CD4-positive, alpha-beta T cell (primary cell): ENCODE results near the gene RNU6-8. TPM values are rescaled to one million over a fixed set of nuclear protein-coding genes. Genes with fewer than 3 reads are reported as not detected.

ENCODE experiments used
- ATAC-seq: fragments of 200-7000 bp; cut with Tn5 transposase; one replicate; pipeline ENCODE4 v1.10.0; 2022; ENCODE audit warnings: mild to moderate bottlenecking; ENCODE audit not compliant: poor library complexity
- CTCF ChIA-PET: fragments of 350-600 bp; sonication (Branson Sonifier 250); formaldehyde crosslinking; loops from one replicate; lab custom pipeline; 2021; ENCODE audit warnings: antibody characterized with exemption, inconsistent platforms; lab: Charles Lee
- POLR2A ChIA-PET: fragments of 350-600 bp; sonication (Branson Sonifier 250); formaldehyde crosslinking; loops from one replicate; lab custom pipeline; 2021; ENCODE audit warnings: antibody characterized with exemption, inconsistent platforms; lab: Charles Lee
- DNase-seq, 14 experiments: peaks; one replicate each; pipeline ENCODE4 v3.0.0-alpha.2; 2013 to 2020; ENCODE audit warnings: mixed read lengths in 2 of 14
- H3K27ac ChIP-seq, 2 donors: one replicate each; pipeline versions ENCODE4 v1.5.1 to v1.7.0; 2013; ENCODE audit warnings: low read length in 2 of 2, low read depth in 1 of 2, mild to moderate bottlenecking in 1 of 2
- H3K27me3 ChIP-seq, 2 experiments: 1 replicate in 1 of 2; 2 replicates in 1 of 2; pipeline versions ENCODE4 v1.6.1 to v1.7.0; 2013; ENCODE audit warnings: low read length in 2 of 2, control low read depth in 1 of 2, mild to moderate bottlenecking in 1 of 2, moderate library complexity in 1 of 2; ENCODE audit not compliant: insufficient read depth in 2 of 2, control insufficient read depth in 1 of 2
- H3K36me3 ChIP-seq: one replicate; pipeline ENCODE4 v1.6.1; 2013; ENCODE audit warnings: low read length, control low read depth; ENCODE audit not compliant: insufficient read depth
- H3K4me1 ChIP-seq: one replicate; pipeline ENCODE4 v1.6.1; 2013; ENCODE audit warnings: low read length, control low read depth; ENCODE audit not compliant: insufficient read depth
- H3K4me3 ChIP-seq: one replicate; pipeline ENCODE4 v1.5.1; 2013; ENCODE audit warnings: mild to moderate bottlenecking, low read length, moderate library complexity
- H3K9me3 ChIP-seq, 2 experiments: 1 replicate in 1 of 2; 2 replicates in 1 of 2; pipeline versions ENCODE4 v1.6.1 to v1.7.0; 2013; ENCODE audit warnings: low read length in 2 of 2, mild to moderate bottlenecking in 2 of 2, control low read depth in 1 of 2, moderate library complexity in 1 of 2; ENCODE audit not compliant: control insufficient read depth in 1 of 2, insufficient read depth in 1 of 2
- H3K27ac Mint-ChIP-seq: one replicate; pipeline ENCODE4 v1.8.0; 2020; ENCODE audit warnings: mixed read lengths
- H3K27me3 Mint-ChIP-seq: one replicate; pipeline ENCODE4 v1.8.0; 2021; ENCODE audit warnings: mixed read lengths
- H3K36me3 Mint-ChIP-seq: one replicate; pipeline ENCODE4 v1.8.0; 2021; ENCODE audit warnings: low read depth, mixed read lengths
- H3K4me1 Mint-ChIP-seq: one replicate; pipeline ENCODE4 v1.8.0; 2021; ENCODE audit warnings: low read depth, mixed read lengths
- H3K4me3 Mint-ChIP-seq: one replicate; pipeline ENCODE4 v1.8.0; 2020; ENCODE audit warnings: mild to moderate bottlenecking, mixed read lengths
- H3K9me3 Mint-ChIP-seq: one replicate; pipeline ENCODE4 v1.8.0; 2020; ENCODE audit warnings: mixed read lengths
- intact Hi-C, 2 experiments: fragments of 100-400 bp; cut with DNase I in 1 of 2; cut with micrococcal nuclease in 1 of 2; formaldehyde crosslinking; loops; one replicate each; pipeline versions ENCODE4 v1.15.1 to v1.9.0; 2023 to 2025; cut with DNase I, micrococcal nuclease
- polyA plus RNA-seq, 2 donors: library from polyadenylated mRNA; unstranded; fragments of 120-200 nt; gene quantifications; one replicate each; pipeline ENCODE4 v1.2.1, GENCODE V29; 2013
- total RNA-seq, 174 experiments: library from RNA in 2 of 174; stranded (reverse) in 2 of 174; gene quantifications; one replicate each; pipeline ENCODE4 v1.2.3 and lab custom pipeline; 2021 to 2026
- TF ChIP-seq, protein P1 (sequence below): fragments of 200-600 bp; IDR thresholded peaks from one replicate; pipeline ENCODE4 v1.8.0; 2022; ENCODE audit warnings: antibody characterized with exemption, mild to moderate bottlenecking

RNU6-8 gene
- total RNA-seq, result not detected
- not detected for polyA plus RNA-seq (2013, experiment 1 of 2)
- not detected for polyA plus RNA-seq (2013, experiment 2 of 2)
- 0.11 to 5.7 (median 0.80) reads per million in 172 experiments for total RNA-seq (lab: John Stamatoyannopoulos, UW)

- POLR2A ChIA-PET, result interaction anchor here (0.6 to 3.0 kb wide), 10 partner anchors 12 to 1177 kb away, joined by 3 to 54 read pairs (median 4); partner anchors contain the start of genes ARHGAP5, DTD2, HECTD1 and STRN3
- intact Hi-C loops, result loop anchor here (1.0 to 10.0 kb wide), 11 partner anchors 49 to 1578 kb away; partner anchors contain the start of genes NUBPL (in 2 of the 2), AP4S1 (in 1 of the 2), DTD2 (in 1 of the 2) and HEATR5A (in 1 of the 2)
- H3K36me3 Mint-ChIP-seq, result peaks cover 33% of the 10 kb centered on the region
These were observed at the start of gene RNU6-8 for GRCh38 chr14:32202998-32203882. RNU6-8 (minus strand) TSS chr14:32203269.

DNA sequence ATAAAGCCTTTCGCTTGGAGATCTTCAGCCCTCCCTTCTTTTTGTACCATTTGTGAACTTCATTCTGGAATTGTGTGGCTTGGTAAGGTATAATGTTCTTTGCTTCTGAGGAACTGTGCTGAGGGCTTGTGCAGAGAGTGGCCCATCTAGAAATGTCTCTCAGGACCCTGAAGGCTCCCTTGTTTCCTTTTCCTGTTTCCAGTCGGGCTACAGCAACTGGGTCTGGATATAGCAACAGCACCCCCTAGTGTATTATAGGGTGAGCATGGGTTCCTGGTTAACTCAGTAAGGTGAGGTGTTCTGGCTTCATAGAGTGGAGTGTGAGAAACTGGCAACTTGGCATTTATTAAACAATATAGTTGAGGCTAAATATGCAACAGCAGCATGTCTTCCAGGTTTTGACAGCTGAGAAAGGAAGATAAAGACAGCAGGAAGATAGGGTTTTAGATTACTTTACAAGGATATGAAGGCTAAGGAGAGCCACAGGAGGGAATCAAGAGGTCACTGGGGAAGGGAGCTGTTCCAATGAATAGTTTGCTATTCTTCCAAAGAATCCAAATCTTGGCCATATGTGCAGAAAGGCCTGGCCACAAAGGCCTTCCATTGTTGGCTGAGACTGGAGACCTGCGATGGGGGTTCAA lies 49.1 kb upstream of the RNU6-8 start:
- no peaks in the 10 kb centered on the region for H3K9me3 ChIP-seq
- TF ChIP-seq, protein P1, sequence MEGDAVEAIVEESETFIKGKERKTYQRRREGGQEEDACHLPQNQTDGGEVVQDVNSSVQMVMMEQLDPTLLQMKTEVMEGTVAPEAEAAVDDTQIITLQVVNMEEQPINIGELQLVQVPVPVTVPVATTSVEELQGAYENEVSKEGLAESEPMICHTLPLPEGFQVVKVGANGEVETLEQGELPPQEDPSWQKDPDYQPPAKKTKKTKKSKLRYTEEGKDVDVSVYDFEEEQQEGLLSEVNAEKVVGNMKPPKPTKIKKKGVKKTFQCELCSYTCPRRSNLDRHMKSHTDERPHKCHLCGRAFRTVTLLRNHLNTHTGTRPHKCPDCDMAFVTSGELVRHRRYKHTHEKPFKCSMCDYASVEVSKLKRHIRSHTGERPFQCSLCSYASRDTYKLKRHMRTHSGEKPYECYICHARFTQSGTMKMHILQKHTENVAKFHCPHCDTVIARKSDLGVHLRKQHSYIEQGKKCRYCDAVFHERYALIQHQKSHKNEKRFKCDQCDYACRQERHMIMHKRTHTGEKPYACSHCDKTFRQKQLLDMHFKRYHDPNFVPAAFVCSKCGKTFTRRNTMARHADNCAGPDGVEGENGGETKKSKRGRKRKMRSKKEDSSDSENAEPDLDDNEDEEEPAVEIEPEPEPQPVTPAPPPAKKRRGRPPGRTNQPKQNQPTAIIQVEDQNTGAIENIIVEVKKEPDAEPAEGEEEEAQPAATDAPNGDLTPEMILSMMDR, result peak; percentile 92
- no peaks in the 10 kb centered on the region for H3K27me3 ChIP-seq
- H3K4me1 ChIP-seq, result peaks cover 2% of the 10 kb centered on the region
- no peaks in the 10 kb centered on the region for H3K27me3 Mint-ChIP-seq
- no peaks in the 10 kb centered on the region for H3K9me3 Mint-ChIP-seq
- ChIA-PET CTCF (interaction anchor here (2.0 to 4.5 kb wide), 3 partner anchors 53 to 325 kb away, joined by 7 to 41 read pairs (median 7); no protein-coding TSS in a partner anchor), POLR2A (interaction anchor here (1.8 to 2.4 kb wide), 2 partner anchors 176 to 179 kb away, joined by 4 to 8 read pairs; no protein-coding TSS in a partner anchor)
- intact Hi-C loops, result loop anchor here (1.0 to 5.0 kb wide), 7 partner anchors 45 to 742 kb away; partner anchors contain the start of genes RNU6-7 (in 1 of the 2) and RNU6-8 (in 1 of the 2)
- H3K36me3 ChIP-seq, result no peaks in the 10 kb centered on the region
- no peaks in the 10 kb centered on the region for H3K4me1 Mint-ChIP-seq
- ATAC-seq (peak; percentile 94), DNase-seq (peak in 13 of 14 experiments; percentile 2 to 80 (median 25))
- no peak overlapping the region for H3K27ac Mint-ChIP-seq
- no peaks in the 10 kb centered on the region for H3K36me3 Mint-ChIP-seq
- H3K4me3 Mint-ChIP-seq, result no peak overlapping the region
- H3K27ac ChIP-seq, result no peak overlapping the region
- H3K4me3 ChIP-seq, result no peak overlapping the region

More at GRCh38 chr14:32202998-32203882, at the start of gene RNU6-8:
- Histone ChIP-seq H3K27me3 (no peaks in the 10 kb centered on the region), H3K4me1 (peaks cover 26% of the 10 kb centered on the region), H3K27ac (peak within 1 kb of the TSS; percentile 90 to 98), H3K4me3 (peak within 1 kb of the TSS; percentile 85), H3K9me3 (no peaks in the 10 kb centered on the region), H3K36me3 (no peaks in the 10 kb centered on the region)
- TF ChIP-seq, protein P1, result no peak
- DNase-seq, result peak; percentile 78 to 94 (median 86)
- CTCF ChIA-PET, result interaction anchor here (1.4 to 2.0 kb wide), 2 partner anchors 126 to 129 kb away, joined by 5 to 6 read pairs; partner anchors contain the start of gene ARHGAP5
- peak; percentile 81 for ATAC-seq
- peak within 1 kb of the TSS; percentile 100 for H3K27ac Mint-ChIP-seq
- H3K4me1 Mint-ChIP-seq, result peaks cover 30% of the 10 kb centered on the region
- peak within 1 kb of the TSS; percentile 93 for H3K4me3 Mint-ChIP-seq
- H3K9me3 Mint-ChIP-seq, result no peaks in the 10 kb centered on the region
- peaks cover 12% of the 10 kb centered on the region for H3K27me3 Mint-ChIP-seq

- DNase-seq (no peak), ATAC-seq (no peak)
- H3K9me3 Mint-ChIP-seq, result no peaks in the 10 kb centered on the region
- H3K4me3 ChIP-seq, result no peak overlapping the region
- no peaks in the 10 kb centered on the region for H3K27me3 ChIP-seq
- peaks cover 2% of the 10 kb centered on the region for H3K4me1 ChIP-seq
- no peaks in the 10 kb centered on the region for H3K4me1 Mint-ChIP-seq
- H3K9me3 ChIP-seq, result no peaks in the 10 kb centered on the region
- no peaks in the 10 kb centered on the region for H3K36me3 Mint-ChIP-seq
- intact Hi-C loops, result loop anchor here (5.0 kb wide), 2 partner anchors 44 to 49 kb away; partner anchors contain the start of genes RNU6-7 (in 1 of the 2) and RNU6-8 (in 1 of the 2)
- H3K4me3 Mint-ChIP-seq, result no peak overlapping the region
- H3K36me3 ChIP-seq, result no peaks in the 10 kb centered on the region
- CTCF ChIA-PET, result interaction anchor here (2.0 to 4.5 kb wide), 3 partner anchors 52 to 325 kb away, joined by 7 to 41 read pairs (median 7); no protein-coding TSS in a partner anchor
- no peaks in the 10 kb centered on the region for H3K27me3 Mint-ChIP-seq
- H3K27ac Mint-ChIP-seq, result no peak overlapping the region
- H3K27ac ChIP-seq, result no peak overlapping the region
- TF ChIP-seq, protein P1, result no peak
- POLR2A ChIA-PET, result interaction anchor here (1.8 to 2.4 kb wide), 3 partner anchors 173 to 178 kb away, joined by 4 to 8 read pairs (median 4); no protein-coding TSS in a partner anchor
These were observed 48.5 kb upstream of the RNU6-8 start for GRCh38 chr14:32251530-32251929.
